NCI-H345 treated with DMSO at 0.1 percent for 48 hours (cell line): ENCODE results near the gene MAP7.
"Not testable (repeated sequence)": the region's sequence is repeated elsewhere in the genome, so short reads cannot be mapped to it uniquely, and the experiment has no call there.

ENCODE experiments used
- DNase-seq: peaks from one replicate; lab custom pipeline; 2025; ENCODE audit not compliant: unreplicated experiment; lab: John Stamatoyannopoulos, UW

Gene MAP7

DNA sequence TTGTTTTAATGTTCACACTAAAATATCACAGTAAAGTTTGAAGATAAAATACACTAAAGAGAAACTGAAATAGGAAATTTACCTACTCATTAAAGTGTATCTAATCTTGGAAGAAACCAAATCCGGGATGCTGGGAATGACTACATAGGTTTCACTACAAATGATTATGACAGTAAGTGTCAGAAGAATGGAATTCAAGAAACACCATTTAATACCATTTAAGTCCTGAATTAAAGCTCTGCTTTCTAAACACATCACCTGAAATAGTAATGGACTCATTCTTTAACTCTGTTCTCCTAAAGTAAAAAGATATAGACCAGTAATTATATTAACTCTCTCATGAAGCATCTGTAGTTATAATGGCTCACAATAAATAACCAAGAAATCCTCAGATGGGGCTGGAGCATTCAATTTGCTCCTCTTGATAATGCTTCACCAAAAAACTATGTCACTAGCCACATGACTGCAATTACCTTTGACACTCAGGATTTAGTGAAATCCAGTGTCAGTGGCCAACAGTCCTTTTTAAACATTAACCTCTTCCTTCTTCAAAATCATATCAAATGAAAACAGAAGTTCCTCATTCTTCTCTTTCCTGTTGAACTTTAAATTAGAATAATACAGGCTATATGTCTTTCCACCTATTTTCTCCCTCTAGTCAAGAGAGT lies 41.4 kb downstream of the MAP7 start:
- DNase-seq: no peak

DNA sequence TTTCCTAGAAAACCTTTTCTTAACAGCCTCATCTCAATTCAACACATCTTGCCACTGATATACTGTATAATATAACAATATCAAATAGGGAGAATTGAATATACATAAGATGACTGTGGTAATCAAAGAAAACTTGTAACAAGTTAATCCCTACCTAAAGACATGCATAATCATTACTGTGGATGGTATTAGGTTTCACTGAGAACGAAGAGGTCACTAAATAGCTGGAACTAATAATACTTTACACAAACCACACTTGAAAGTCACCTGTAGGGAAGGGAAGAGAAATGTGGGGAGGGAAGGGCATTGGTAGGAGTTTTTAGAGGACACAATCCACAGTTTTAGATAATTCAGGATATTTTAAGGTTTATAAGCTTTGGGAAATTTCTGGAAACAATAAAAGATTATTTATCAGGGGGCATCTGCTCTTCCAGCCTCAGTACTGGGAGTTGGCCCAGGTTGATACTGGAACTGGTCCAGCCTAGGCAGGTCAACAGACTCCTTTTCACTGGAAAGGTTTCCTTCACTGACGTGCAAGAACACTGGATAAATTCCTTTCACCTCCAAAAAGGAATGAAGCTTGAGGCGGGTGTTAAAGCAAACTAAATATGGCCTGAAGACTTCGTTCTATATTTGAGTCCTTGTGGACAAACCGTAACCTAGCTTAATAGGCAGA lies 44.0 kb downstream of the MAP7 start:
- no peak for DNase-seq

DNA sequence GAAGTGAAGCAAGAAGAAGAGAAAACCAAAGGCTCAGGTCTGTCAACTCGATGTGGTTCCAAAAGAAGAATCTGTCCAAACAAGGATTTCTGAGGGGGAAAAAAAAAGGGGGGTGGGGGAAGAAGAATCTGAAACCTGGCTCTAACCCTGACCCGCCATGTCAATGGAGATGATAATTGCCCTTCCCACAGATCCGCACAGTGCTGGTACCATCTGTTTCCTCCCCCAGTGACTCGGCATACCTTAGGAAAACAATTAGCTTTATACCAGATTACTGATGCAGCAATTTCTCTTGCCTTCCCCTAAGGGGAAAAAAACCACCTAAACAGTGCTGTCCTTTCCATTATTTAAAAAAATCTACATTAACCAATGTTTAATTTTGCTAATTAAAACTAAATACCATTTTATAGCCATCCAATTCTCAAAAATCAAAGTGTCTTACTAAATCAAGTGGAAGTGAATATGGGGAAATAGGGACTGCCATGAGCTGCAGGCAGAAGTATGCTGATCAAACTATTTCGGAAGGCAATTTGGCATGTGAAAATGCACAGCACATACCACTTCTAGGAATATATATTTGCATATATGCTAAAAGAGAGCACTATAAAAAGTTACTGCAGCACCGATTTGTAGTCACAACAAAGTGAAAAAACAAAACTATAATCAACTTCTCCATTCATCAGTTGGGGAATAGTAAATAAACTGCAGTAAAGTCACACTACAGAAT lies 46.8 kb downstream of the MAP7 start:
- no peak for DNase-seq

DNA sequence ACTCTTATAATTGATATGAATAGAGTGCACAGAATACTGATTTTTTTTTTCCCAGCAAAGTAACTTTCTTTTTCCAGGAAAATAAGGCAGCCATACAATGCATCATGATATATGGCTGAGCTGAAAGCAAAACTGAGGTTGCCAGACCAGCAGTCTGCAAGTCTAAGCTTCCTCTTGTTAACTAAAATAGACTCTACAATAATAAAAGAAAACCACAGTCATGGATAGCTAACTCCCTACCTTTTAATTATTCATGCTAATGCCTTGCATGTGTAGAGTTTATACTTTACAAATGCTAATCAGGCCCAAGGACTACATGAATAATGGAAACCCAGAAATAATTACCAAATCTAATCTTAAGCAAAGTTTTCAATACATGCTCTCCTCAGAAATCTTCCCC lies 47.4 kb downstream of the MAP7 start:
- DNase-seq: no peak

DNA sequence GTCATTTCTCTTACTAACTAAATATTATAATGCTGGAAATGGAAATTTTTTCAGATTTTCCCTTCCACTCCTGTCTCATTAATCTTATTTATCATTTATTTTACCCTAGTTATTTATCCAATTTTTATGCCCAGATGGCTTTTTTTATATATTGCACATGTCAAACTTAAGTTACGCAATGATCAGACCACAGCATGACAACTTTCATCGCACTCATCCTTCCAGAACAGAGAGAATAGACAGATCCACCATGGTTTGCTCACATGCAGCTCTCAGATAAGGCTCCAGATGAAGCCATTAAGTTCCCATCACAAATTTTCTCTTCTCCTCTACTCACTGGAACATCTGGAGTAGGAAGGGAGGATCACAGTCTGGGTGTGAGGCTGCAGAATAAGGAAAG lies 48.7 kb downstream of the MAP7 start:
- no peak for DNase-seq

DNA sequence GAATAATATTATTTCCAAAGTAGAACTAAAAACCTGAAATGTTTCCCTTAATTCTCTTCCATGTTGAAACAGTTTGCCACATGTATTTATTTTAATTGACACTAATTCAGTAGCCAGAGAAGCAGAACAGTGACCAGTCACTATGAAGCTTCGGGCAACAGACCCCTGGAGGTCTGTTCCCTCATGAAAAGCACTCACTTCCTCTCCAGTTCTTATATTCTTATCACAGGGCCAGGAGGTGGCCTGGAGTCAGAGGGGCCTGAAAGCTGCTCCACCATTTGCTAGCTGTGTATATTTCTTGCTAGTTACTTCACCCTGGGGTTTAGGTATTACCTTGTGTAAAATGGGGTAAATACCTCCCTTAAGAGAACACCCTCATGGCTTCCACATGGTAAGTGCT lies 49.1 kb downstream of the MAP7 start:
- no peak for DNase-seq

DNA sequence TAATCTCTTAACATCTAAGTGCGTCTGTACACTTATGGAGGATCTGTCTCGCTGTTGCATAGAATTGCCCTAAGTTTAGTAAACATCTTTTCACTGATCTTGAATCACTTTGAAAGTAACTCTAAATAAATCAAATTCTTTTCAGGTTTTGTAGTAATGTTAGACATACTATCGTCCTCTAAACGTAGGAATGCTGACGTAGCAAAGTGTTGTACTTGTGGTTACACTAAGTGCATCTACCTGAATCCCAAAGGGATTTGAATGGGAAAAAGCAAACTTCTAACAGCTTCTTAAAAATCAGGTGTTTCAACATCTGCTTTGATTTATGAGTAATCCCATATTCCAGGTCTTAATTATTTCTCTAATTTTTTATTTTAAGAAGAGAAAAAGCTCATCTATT lies 49.8 kb downstream of the MAP7 start:
- no peak for DNase-seq

DNA sequence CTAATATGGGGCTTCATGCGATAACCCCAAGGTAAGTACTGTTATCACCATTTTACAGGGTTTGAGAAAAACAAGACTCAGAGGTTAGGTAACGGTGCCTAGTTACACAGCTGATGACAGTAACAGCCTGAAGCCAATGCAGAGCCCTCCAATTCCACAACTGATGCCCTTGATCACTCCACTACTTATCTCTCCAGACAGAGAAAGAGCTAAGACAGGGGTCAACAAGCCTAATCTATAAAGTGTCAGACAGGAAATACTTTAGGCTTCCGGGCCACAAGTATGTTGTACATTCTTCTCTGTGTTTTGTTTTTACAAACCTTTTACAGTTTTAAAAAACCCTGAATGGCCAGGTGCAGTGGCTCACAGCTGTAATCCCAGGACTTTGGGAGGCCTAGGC lies 50.9 kb downstream of the MAP7 start:
- DNase-seq: no peak

DNA sequence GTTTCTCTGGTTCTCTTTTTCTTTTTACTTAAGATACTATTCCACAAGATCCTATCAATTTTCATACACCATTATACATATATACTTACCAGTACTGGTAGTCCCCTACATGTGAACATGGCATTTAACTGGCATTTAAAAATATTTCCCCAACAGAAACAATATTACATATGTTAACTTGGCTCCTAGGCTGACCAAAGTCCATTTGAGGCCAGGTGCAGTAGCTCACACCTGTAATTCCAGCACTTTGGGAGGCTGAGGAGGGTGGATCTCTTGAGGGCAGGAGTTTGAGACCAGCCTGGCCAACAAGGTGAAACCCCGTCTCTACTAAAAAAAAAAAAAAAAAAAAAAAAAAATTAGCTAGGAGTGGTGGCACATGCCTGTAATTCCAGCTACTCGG lies 53.8 kb downstream of the MAP7 start:
- DNase-seq: not testable (repeated sequence)

DNA sequence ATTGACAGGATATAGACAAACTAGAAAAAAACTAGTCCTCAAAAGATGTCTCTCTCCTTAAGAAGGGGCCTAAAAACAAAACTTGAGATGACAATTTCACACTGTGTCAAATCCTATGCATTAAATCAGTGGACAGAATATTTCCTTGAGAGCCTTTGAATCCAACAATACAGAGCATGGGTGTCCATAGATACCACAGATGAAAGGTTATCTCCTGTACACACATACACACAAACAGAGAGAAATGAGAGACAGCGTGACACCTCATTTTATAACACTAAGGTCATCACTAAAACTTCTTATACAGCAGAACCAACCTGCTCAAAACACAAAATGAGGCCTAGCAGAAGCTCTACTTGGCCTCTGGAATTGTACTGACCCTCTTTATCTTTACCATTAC lies 55.5 kb downstream of the MAP7 start:
- DNase-seq: no peak

DNA sequence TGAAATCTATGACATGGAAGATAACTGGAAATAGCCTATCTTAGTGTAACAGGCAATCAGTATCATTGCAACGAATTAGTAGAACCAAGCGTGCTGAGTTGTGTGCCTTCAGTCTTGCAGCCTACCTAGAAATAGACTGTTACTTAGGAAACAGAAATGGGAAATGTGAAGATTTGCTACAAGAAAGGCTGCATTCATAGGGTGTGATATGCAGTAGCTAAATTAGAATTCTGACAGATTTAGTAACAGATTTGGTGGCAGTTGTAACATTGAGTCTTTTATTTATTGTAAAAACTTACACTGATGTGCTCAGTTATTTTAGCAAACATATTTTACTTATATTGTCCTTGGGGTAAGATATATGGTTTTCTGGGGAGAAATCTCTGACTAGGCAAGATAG lies 56.2 kb downstream of the MAP7 start:
- DNase-seq: no peak

DNA sequence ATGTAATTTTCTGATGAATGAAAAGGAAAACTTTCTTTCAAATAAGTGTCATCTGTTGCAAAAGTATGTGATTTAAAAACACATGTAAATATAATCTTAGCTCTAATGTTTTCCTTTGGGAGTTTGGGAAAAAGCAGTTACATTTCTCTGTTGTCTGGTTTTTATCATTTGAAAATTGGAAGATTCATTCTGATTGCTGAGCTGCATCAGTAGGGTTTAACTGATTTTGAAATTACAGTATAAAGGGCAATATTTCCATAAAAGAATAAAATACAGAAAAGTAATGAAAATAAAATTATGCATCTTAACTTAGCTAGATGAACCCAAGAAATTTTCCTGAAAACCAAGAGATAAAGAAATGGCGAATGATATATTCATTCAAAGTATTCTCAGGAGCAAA lies 57.8 kb downstream of the MAP7 start:
- DNase-seq: no peak

DNA sequence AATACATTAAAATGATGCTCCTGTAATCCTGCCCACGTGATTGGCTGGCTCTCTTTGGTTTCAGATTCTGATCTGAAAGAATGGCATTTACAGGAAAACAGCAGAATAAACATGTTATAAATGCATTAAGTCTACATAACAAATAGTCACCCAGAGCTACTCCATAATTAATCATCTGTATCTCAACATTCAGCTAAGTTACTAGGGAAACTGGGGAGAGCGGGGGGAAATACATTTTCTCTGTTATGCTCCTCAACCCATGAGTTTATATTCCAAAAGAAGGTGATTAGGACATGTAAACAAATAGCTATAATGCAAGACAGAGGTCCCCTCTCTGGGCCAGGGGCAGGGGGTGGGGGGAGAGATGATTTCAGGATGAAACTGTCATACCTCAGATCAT lies 58.5 kb downstream of the MAP7 start:
- no peak for DNase-seq

DNA sequence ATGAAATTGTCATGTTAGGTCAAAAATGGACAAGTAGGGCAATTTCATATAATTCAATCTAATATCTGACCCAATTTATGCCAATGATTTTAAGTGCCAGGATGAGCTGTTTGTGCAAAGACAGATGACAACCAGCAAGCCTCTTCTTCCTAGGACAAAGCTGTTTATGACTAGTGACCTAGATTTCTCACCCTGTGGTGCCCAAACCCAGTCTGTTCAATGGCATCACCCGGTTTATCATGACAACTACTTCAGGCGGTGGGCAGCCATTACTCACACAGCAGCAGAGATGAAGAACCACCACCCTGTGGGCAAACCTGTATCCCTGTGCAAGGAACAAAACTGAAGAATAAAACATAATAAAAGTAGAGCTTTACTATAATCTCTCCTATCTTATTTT lies 59.0 kb downstream of the MAP7 start:
- DNase-seq: no peak

DNA sequence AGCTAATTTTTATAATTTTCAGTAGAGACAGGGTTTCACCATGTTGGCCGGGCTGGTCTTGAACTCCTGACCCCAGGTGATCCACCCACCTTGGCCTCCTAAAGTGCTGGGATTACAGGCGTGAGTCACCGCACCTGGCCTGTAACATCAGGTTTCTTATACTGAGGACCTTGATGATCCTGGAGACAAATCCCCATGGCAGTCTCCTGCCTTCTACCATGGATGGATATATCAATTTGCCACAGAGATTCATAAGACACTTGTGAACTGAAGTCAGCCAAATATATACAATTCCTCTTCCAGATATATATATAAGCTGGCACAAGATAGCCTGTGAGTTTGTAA lies 60.6 kb downstream of the MAP7 start:
- DNase-seq: not testable (repeated sequence)

DNA sequence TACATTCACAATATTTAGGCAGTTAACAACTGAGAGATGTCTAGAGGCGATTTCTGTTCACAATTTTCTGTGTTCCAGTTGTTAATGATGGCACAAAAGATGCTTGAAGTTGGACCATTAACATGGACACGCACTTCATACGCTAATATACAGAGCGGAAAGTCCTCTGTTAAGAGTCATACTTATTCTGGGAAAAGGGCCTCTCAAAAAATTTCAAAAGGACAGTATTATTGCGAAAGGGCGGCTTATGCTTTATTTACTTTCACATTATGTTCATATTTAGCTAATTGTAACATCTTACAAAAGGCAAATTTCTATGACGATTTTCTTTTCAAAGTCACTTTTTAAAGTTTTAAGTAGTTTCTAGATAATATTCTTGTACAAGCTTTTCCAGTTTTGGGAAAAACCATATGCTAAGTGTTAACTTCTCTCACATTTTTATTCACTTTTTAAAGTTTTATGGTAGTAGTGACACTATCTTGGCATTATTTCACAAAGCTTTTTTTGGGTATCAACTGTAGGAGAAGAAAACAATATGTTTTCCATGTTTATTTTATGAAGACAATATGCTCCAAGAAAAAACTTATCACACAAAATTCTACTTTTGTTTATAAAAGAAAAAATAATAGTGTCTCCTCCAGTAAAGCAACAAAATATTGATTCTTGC lies 62.3 kb downstream of the MAP7 start:
- DNase-seq: no peak

DNA sequence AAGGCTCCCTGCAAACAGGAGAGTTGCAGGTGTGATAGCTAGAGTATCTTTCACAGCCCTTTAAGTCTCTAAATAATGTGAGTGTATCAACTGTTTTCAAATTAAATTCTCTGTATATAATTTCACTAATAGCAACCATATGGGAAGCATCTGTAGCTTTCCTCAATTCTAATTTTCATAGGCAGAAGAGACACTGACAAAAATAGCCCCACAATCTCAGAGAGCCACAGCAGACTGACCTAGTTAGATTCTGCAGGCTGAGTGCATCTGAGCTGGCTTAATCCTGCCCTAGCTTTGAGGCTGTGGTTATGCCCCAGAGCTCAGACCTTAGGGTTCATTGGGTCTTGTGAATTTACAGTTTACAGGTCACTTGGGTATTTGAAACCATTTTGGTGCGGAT lies 63.9 kb downstream of the MAP7 start:
- DNase-seq: no peak

DNA sequence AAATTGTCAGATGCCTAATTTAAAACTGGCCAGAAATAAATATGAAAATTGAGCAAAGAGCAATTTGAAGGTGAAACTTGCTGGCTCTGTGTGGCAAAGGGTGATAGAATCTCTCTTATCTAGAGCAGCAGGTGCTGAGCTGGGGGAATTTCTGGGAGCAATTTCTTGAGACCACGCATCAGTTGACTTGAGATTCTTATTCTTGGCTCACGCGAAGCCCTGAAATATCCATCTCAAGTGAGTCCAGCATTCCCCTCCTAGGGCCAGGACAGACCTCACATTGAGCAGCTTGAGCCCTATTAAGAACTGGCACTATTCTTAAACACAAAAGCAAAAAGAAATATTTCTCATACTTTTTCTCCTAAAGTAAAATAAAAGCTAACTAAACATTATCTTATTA lies 66.3 kb downstream of the MAP7 start:
- no peak for DNase-seq

DNA sequence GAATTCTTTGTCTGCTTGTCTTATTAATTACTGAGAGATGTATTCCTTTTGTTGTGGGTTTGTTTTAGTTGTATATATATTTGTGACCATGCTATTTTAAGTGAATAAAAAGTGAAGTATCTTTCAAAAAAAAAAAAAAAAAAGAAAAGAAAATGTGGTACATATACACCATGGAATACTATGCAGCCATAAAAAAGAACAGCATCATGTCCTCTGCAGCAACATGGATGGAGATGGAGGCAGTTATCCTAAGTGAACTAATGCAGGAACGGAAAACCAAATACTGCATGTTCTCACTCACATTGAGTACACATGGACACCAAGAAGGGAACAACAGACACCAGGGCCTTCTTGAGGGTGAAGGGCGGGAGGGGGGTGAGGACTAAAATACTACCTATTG lies 67.2 kb downstream of the MAP7 start:
- DNase-seq: not testable (repeated sequence)

DNA sequence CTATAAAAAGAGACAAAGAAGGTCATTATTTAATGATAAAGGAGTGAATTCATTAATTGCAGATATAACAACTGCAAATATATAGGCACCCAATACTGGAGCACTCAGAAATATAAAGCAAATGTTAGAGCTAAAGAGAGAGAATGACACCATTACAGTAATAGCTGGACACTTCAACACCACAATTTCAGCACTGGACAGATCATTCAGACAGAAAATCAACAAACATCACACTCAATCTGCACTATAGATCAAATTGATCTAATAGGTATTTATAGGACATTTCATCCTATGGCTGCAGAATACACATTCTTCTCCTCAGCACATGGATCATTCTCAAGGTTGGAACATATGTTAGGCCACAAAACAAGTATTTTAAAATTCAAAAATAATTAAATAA lies 72.7 kb downstream of the MAP7 start:
- no peak for DNase-seq

DNA sequence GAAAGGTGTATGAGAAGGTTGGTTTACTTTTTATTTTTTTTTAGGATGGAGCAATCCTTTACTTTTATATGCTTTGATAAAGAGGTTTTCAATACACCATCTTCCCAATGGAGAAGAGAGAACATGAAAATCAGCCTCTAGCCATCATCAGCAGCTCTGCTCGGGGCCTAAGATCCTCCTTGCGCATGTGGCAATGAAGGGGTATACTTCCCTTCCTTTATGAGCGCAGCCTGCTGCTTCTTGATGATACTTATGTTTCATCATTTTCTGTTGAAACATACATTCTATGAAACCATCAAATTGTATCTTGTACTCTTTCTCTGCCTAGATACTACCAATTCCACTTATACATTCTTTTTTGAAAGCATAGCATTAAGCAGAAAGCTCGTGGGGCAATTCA lies 74.5 kb downstream of the MAP7 start:
- DNase-seq: no peak

DNA sequence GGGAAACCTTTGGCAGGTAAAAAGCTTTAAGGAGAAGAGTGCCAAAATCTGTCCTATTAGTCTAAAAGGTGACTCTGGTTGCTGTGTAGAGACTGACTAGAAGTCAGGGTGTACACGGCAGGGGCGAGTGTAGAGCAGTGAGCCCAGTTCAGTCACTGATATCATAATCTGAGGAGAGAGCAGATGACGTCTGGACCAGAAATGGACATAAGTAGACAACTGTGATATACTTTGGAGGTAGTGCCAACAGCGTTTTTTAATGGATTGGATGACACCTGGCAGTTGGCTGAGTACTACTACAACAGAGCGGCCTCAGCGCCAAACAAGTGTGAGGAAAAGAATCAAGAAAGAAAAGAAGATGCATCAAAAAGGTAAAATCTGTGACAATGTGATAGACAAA lies 76.0 kb downstream of the MAP7 start:
- no peak for DNase-seq
